Colonic mucosa (tissue), 4 donors: Measurements from ENCODE around the gene PLEKHH1. TPM values are rescaled to one million over a fixed set of nuclear protein-coding genes. Genes with fewer than 3 reads are reported as not detected.
"Not testable (repeated sequence)": the region's sequence is repeated elsewhere in the genome, so short reads cannot be mapped to it uniquely, and the experiment has no call there.

Experiments used
- DNase-seq: peaks from one replicate; pipeline ENCODE4 v3.0.0-alpha.2; 2020
- H3K27ac ChIP-seq: fragments of 200-600 bp; one replicate; pipeline ENCODE4 v1.8.0; 2021
- H3K27me3 ChIP-seq: fragments of 200-600 bp; one replicate; pipeline ENCODE4 v1.8.0; 2021
- H3K36me3 ChIP-seq: fragments of 200-600 bp; one replicate; pipeline ENCODE4 v1.8.0; 2021
- H3K4me1 ChIP-seq: fragments of 200-600 bp; one replicate; pipeline ENCODE4 v1.8.0; 2021; ENCODE audit warnings: mild to moderate bottlenecking
- H3K4me3 ChIP-seq: fragments of 200-600 bp; one replicate; pipeline ENCODE4 v1.8.0; 2021
- H3K9ac ChIP-seq, 2 donors: one replicate each; pipeline ENCODE4 v1.7.0; 2013; ENCODE audit warnings: control low read depth in 2 of 2, low read depth in 2 of 2, low read length in 2 of 2
- H3K9me3 ChIP-seq: fragments of 200-600 bp; one replicate; pipeline ENCODE4 v1.8.0; 2021
- CTCF ChIP-seq: fragments of 200-600 bp; IDR thresholded peaks from one replicate; pipeline ENCODE4 v1.8.0; 2022; ENCODE audit warnings: antibody characterized with exemption, mild to moderate bottlenecking
- intact Hi-C: fragments of 100-400 bp; cut with DNase I; formaldehyde crosslinking; loops from one replicate; pipeline ENCODE4 v1.14.1; 2022
- total RNA-seq, 2 donors: library from RNA; stranded (reverse); fragmentation: NEBNext Ultra II Directional in 1 of 2; extraction: Animal tissue kit (Norgen Biotek cat#: 25700) in 1 of 2; gene quantifications; one replicate each; pipeline ENCODE4 v1.2.1, GENCODE V29; 2021
- donor health status: healthy.
- donor health status: DM: no; HTN: no; CAD: no.
- donor health status: DM: no; HTN: no; CAD: no.

The PLEKHH1 gene
- total RNA-seq, 2 donors from 2014 or later: 47.1 to 63.1 TPM

GRCh38 chr14:67541448-67542387 lies 8.6 kb downstream of the PLEKHH1 start:
- peak; percentile 89 for DNase-seq
- Histone ChIP-seq H3K9me3 (no peaks in the 10 kb centered on the region), H3K4me1 (no peaks in the 10 kb centered on the region), H3K27me3 (no peaks in the 10 kb centered on the region), H3K27ac (peak overlapping the region; percentile 81), H3K4me3 (peak overlapping the region; percentile 17), H3K36me3 (no peaks in the 10 kb centered on the region), H3K9ac (peak overlapping the region in 1 of 2 donors; percentile 58)
- TF ChIP-seq CTCF: no peak
- intact Hi-C loops: no loop called here

- DNase-seq, H3K4me1 ChIP-seq: not testable (repeated sequence)
- H3K27ac ChIP-seq: peak overlapping the region; percentile 81
These were observed 9.5 kb downstream of the PLEKHH1 start for GRCh38 chr14:67542620-67543019.

GRCh38 chr14:67544590-67544989 lies 11.5 kb downstream of the PLEKHH1 start:
- no peak for DNase-seq
- no peak for TF ChIP-seq CTCF
- intact Hi-C loops: no loop called here
- Histone ChIP-seq H3K9me3 (no peaks in the 10 kb centered on the region), H3K9ac (no peak overlapping the region), H3K27me3 (no peaks in the 10 kb centered on the region), H3K36me3 (no peaks in the 10 kb centered on the region), H3K4me1 (no peaks in the 10 kb centered on the region), H3K27ac (no peak overlapping the region), H3K4me3 (no peak overlapping the region)

More at GRCh38 chr14:67542620-67543019, 9.5 kb downstream of the PLEKHH1 start:
- H3K9me3 ChIP-seq, H3K9ac ChIP-seq, intact Hi-C loops, H3K27me3 ChIP-seq, H3K36me3 ChIP-seq, H3K4me3 ChIP-seq: not testable (repeated sequence)

- no peak for DNase-seq
- Histone ChIP-seq H3K4me3 (no peak overlapping the region), H3K4me1 (no peaks in the 10 kb centered on the region), H3K27me3 (no peaks in the 10 kb centered on the region), H3K9ac (no peak overlapping the region), H3K36me3 (no peaks in the 10 kb centered on the region), H3K27ac (no peak overlapping the region), H3K9me3 (no peaks in the 10 kb centered on the region)
- intact Hi-C loops: no loop called here
- no peak for TF ChIP-seq CTCF
These were observed 14.2 kb downstream of the PLEKHH1 start for GRCh38 chr14:67547224-67547780.

GRCh38 chr14:67549734-67550133 lies 16.6 kb downstream of the PLEKHH1 start:
- Histone ChIP-seq H3K27me3 (no peaks in the 10 kb centered on the region), H3K9me3 (no peaks in the 10 kb centered on the region), H3K27ac (no peak overlapping the region), H3K4me3 (no peak overlapping the region), H3K36me3 (no peaks in the 10 kb centered on the region), H3K9ac (no peak overlapping the region), H3K4me1 (no peaks in the 10 kb centered on the region)
- TF ChIP-seq CTCF: no peak
- DNase-seq: no peak
- intact Hi-C loops: no loop called here

GRCh38 chr14:67551123-67551522 lies 18.0 kb downstream of the PLEKHH1 start:
- Histone ChIP-seq H3K4me1 (no peaks in the 10 kb centered on the region), H3K9ac (no peak overlapping the region), H3K27me3 (no peaks in the 10 kb centered on the region), H3K4me3 (no peak overlapping the region), H3K36me3 (no peaks in the 10 kb centered on the region), H3K9me3 (no peaks in the 10 kb centered on the region), H3K27ac (no peak overlapping the region)
- DNase-seq: no peak
- intact Hi-C loops: no loop called here
- no peak for TF ChIP-seq CTCF
